OCI-LY1 (cell line): ENCODE measurements around the gene SEMA3D.

ENCODE experiments used
- CTCF ChIP-seq: fragments of 200-600 bp; sonication (generic), shearing (Covaris generic); IDR thresholded peaks from 2 replicates; pipeline ENCODE4 v1.5.1; 2017; ENCODE audit warnings: mild to moderate bottlenecking, antibody characterized with exemption, low read length, moderate library complexity, mixed read lengths
- EZH2 ChIP-seq: fragments of 200-600 bp; sonication (generic), shearing (Covaris generic); IDR thresholded peaks from 2 replicates; pipeline ENCODE4 v1.8.0; 2017; ENCODE audit warnings: borderline replicate concordance, mixed run types, mild to moderate bottlenecking, antibody characterized with exemption, low read length, moderate library complexity, mixed read lengths

- no peak for TF ChIP-seq CTCF
- TF ChIP-seq EZH2 = no peak
Observed at GRCh38 chr7:85068799-85069198, 118.1 kb downstream of the SEMA3D start.
